G401 (cell line): ENCODE results near the gene PLCD1. TPM values are rescaled to one million over a fixed set of nuclear protein-coding genes. Genes with fewer than 3 reads are reported as not detected.

Source experiments
- total RNA-seq: library from RNA; depleted of rRNA; stranded (reverse); fragments of >200 nt; shearing (Covaris generic); gene quantifications from 2 replicates; pipeline ENCODE4 v1.2.3, GENCODE V29; 2014; rRNA removed

Gene PLCD1
- total RNA-seq, 1 experiment from 2014 or later = 8.7 TPM

Other genes with a start within 250 kb of the PLCD1 start
- gene CTDSPL, start 167.8 kb downstream of the PLCD1 start, total RNA-seq = 47.4 and 77.9 TPM in 2 replicates
- 7.1 and 8.2 TPM in 2 replicates for gene VILL, start 38.9 kb downstream of the PLCD1 start, total RNA-seq
- gene DLEC1, start 9.6 kb upstream of the PLCD1 start, total RNA-seq = not detected in 2 replicates
- gene ACAA1, start 107.5 kb upstream of the PLCD1 start, total RNA-seq = 52.7 and 58.6 TPM in 2 replicates
- gene MYD88, start 109.0 kb upstream of the PLCD1 start, total RNA-seq = 0.06 TPM in 1 of 2 replicates, not detected in the other
- 24.5 and 28.9 TPM in 2 replicates for gene OXSR1, start 135.9 kb upstream of the PLCD1 start, total RNA-seq
- gene SLC22A13, start 236.2 kb upstream of the PLCD1 start, total RNA-seq = not detected in 2 replicates